GM23248 (cell line): Measurements from ENCODE around the gene C1QA. TPM values are rescaled to one million over a fixed set of nuclear protein-coding genes. Genes with fewer than 3 reads are reported as not detected.

Experiments
- DNase-seq: peaks from one replicate; pipeline ENCODE4 v3.0.0-alpha.2; 2015
- H2AFZ ChIP-seq: fragments of 200-600 bp; sonication (generic); 2 replicates; pipeline ENCODE4 v1.6.1; 2016; ENCODE audit warnings: antibody characterized with exemption
- H3F3A ChIP-seq: fragments of 200-600 bp; sonication (generic); 2 replicates; pipeline ENCODE4 v1.6.1; 2016; ENCODE audit warnings: mild to moderate bottlenecking, antibody characterized with exemption, mixed run types; ENCODE audit not compliant: insufficient read depth
- H3K27ac ChIP-seq: fragments of 200-600 bp; sonication (generic); 2 replicates; pipeline ENCODE4 v1.5.1; 2016; ENCODE audit warnings: mild to moderate bottlenecking
- H3K27me3 ChIP-seq: fragments of 200-600 bp; sonication (generic); replicated peaks from 2 replicates; pipeline ENCODE4 v1.6.1; 2016; ENCODE audit warnings: mild to moderate bottlenecking; ENCODE audit not compliant: insufficient read depth
- H3K36me3 ChIP-seq: fragments of 200-600 bp; sonication (generic); 2 replicates; pipeline ENCODE4 v1.6.1; 2016; ENCODE audit warnings: low read depth, mild to moderate bottlenecking
- H3K4me1 ChIP-seq: fragments of 200-600 bp; sonication (generic); 2 replicates; pipeline ENCODE4 v1.6.1; 2016; ENCODE audit warnings: mild to moderate bottlenecking; ENCODE audit not compliant: insufficient read depth
- H3K4me2 ChIP-seq: fragments of 200-600 bp; sonication (generic); one replicate; pipeline ENCODE4 v1.6.1; 2016; ENCODE audit warnings: mild to moderate bottlenecking; ENCODE audit not compliant: unreplicated experiment
- H3K4me3 ChIP-seq: fragments of 200-600 bp; sonication (generic); 2 replicates; pipeline ENCODE4 v1.5.1; 2016; ENCODE audit warnings: mild to moderate bottlenecking
- H3K79me2 ChIP-seq: fragments of 200-600 bp; sonication (generic); 2 replicates; pipeline ENCODE4 v1.6.1; 2016; ENCODE audit warnings: mild to moderate bottlenecking; ENCODE audit not compliant: insufficient read depth
- H3K9ac ChIP-seq: fragments of 200-600 bp; sonication (generic); 2 replicates; pipeline ENCODE4 v1.6.1; 2016; ENCODE audit warnings: mild to moderate bottlenecking
- H3K9me2 ChIP-seq: fragments of 200-600 bp; sonication (generic); 2 replicates; pipeline ENCODE4 v1.6.1; 2016; ENCODE audit warnings: mixed run types, mild to moderate bottlenecking, moderate library complexity; ENCODE audit not compliant: insufficient read depth
- H3K9me3 ChIP-seq: fragments of 200-600 bp; sonication (generic); one replicate; pipeline ENCODE4 v1.6.1; 2017; ENCODE audit warnings: low read depth
- H4K20me1 ChIP-seq: fragments of 200-600 bp; sonication (generic); 2 replicates; pipeline ENCODE4 v1.6.0; 2016; ENCODE audit not compliant: insufficient read depth
- EZH2 ChIP-seq: fragments of 200-600 bp; sonication (generic); IDR thresholded peaks from 2 replicates; pipeline ENCODE4 v1.6.1; 2018; ENCODE audit warnings: antibody characterized with exemption, mild to moderate bottlenecking; ENCODE audit not compliant: insufficient read depth, poor library complexity, severe bottlenecking
- EZH2phosphoT487 ChIP-seq: fragments of 200-600 bp; sonication (generic); IDR thresholded peaks from 2 replicates; pipeline ENCODE4 v1.6.1; 2018; ENCODE audit warnings: antibody characterized with exemption, moderate library complexity, mild to moderate bottlenecking, low read depth; ENCODE audit not compliant: insufficient read depth
- WGBS, 2 experiments: methylation state at CpG; one replicate each; pipeline ENCODE4 v1.1.6; 2015 to 2017; ENCODE audit warnings: low lambda C conversion rate in 2 of 2, low coverage in 1 of 2; ENCODE audit errors: missing lambda C conversion rate in 2 of 2; 5-methylcytosine and 5-hydroxymethylcytosine counted together
- in situ Hi-C: fragments of 300-500 bp; cut with MboI; formaldehyde crosslinking; loops from 2 replicates; pipeline ENCODE4 v1.15.0; 2020
- polyA plus RNA-seq: library from polyadenylated mRNA; unstranded; fragments of >200 nt; fragmentation: Nextera tagmentation; extraction: Ambion mirVana; gene quantifications from 2 replicates; pipeline ENCODE4 v1.2.1, GENCODE V29; 2016
- total RNA-seq: library from RNA; depleted of rRNA; stranded (reverse); fragments of >200 nt; shearing (Covaris generic); gene quantifications from 2 replicates; pipeline ENCODE4 v1.2.3, GENCODE V29; 2014

The C1QA gene
- total and polyA plus RNA-seq, 2 experiments from 2014 or later, result not detected

GRCh38 chr1:22616571-22616970 is 19.9 kb upstream of the C1QA start:
- H2AFZ ChIP-seq, result no peak overlapping the region
- no peak overlapping the region for H3K27ac ChIP-seq
- no peaks in the 10 kb centered on the region for H3F3A ChIP-seq
- 21 to 28% methylated on average over 11 of the region's 11 CpGs for WGBS, 2 experiments
- no peaks in the 10 kb centered on the region for H3K36me3 ChIP-seq
- in situ Hi-C loops, result no loop called here
- H3K27me3 ChIP-seq, result peaks cover 52% of the 10 kb centered on the region
- H3K9me2 ChIP-seq, result no peaks in the 10 kb centered on the region
- H4K20me1 ChIP-seq, result no peaks in the 10 kb centered on the region
- no peaks in the 10 kb centered on the region for H3K9me3 ChIP-seq
- no peaks in the 10 kb centered on the region for H3K4me1 ChIP-seq
- DNase-seq, result no peak
- no peak for TF ChIP-seq EZH2phosphoT487
- TF ChIP-seq EZH2, result no peak
- H3K4me3 ChIP-seq, result no peak overlapping the region
- H3K4me2 ChIP-seq, result no peak overlapping the region
- H3K9ac ChIP-seq, result no peak overlapping the region
- no peaks in the 10 kb centered on the region for H3K79me2 ChIP-seq

GRCh38 chr1:22618056-22618455 is 18.4 kb upstream of the C1QA start:
- no peak overlapping the region for H3K4me2 ChIP-seq
- no peak for TF ChIP-seq EZH2phosphoT487
- TF ChIP-seq EZH2, result no peak
- H3K79me2 ChIP-seq, result no peaks in the 10 kb centered on the region
- DNase-seq, result no peak
- peaks cover 60% of the 10 kb centered on the region for H3K27me3 ChIP-seq
- no peaks in the 10 kb centered on the region for H3F3A ChIP-seq
- H3K4me3 ChIP-seq, result no peak overlapping the region
- in situ Hi-C loops, result no loop called here
- H3K9me3 ChIP-seq, result no peaks in the 10 kb centered on the region
- no peaks in the 10 kb centered on the region for H4K20me1 ChIP-seq
- H3K9ac ChIP-seq, result no peak overlapping the region
- H3K4me1 ChIP-seq, result no peaks in the 10 kb centered on the region
- no peak overlapping the region for H3K27ac ChIP-seq
- no peaks in the 10 kb centered on the region for H3K36me3 ChIP-seq
- H3K9me2 ChIP-seq, result no peaks in the 10 kb centered on the region
- 13 to 20% methylated on average over 16 of the region's 16 CpGs for WGBS, 2 experiments
- no peak overlapping the region for H2AFZ ChIP-seq

- H3K9me3 ChIP-seq, result no peaks in the 10 kb centered on the region
- H2AFZ ChIP-seq, result no peak overlapping the region
- H3K9me2 ChIP-seq, result no peaks in the 10 kb centered on the region
- H3K27ac ChIP-seq, result no peak overlapping the region
- 56 to 58% methylated on average over 7 of the region's 7 CpGs for WGBS, 2 experiments
- H3K4me3 ChIP-seq, result no peak overlapping the region
- no peak overlapping the region for H3K9ac ChIP-seq
- in situ Hi-C loops, result no loop called here
- no peaks in the 10 kb centered on the region for H3F3A ChIP-seq
- no peak overlapping the region for H3K4me2 ChIP-seq
- peaks cover 55% of the 10 kb centered on the region for H3K27me3 ChIP-seq
- no peaks in the 10 kb centered on the region for H4K20me1 ChIP-seq
- no peaks in the 10 kb centered on the region for H3K4me1 ChIP-seq
- DNase-seq, result no peak
- no peaks in the 10 kb centered on the region for H3K36me3 ChIP-seq
- TF ChIP-seq EZH2, result no peak
- H3K79me2 ChIP-seq, result no peaks in the 10 kb centered on the region
Measured at GRCh38 chr1:22619252-22619651, 17.2 kb upstream of the C1QA start.

- in situ Hi-C loops, result no loop called here
- no peak for TF ChIP-seq EZH2
- no peak for TF ChIP-seq EZH2phosphoT487
- H2AFZ ChIP-seq, result no peak overlapping the region
- WGBS, 2 experiments, result 25 to 32% methylated on average over 12 of the region's 12 CpGs
- H3K79me2 ChIP-seq, result no peaks in the 10 kb centered on the region
- H3K9me2 ChIP-seq, result no peaks in the 10 kb centered on the region
- peaks cover 50% of the 10 kb centered on the region for H3K27me3 ChIP-seq
- DNase-seq, result no peak
- H3F3A ChIP-seq, result no peaks in the 10 kb centered on the region
- no peak overlapping the region for H3K4me3 ChIP-seq
- no peaks in the 10 kb centered on the region for H3K4me1 ChIP-seq
- H3K9ac ChIP-seq, result no peak overlapping the region
- no peak overlapping the region for H3K4me2 ChIP-seq
- H3K36me3 ChIP-seq, result no peaks in the 10 kb centered on the region
- H3K9me3 ChIP-seq, result no peaks in the 10 kb centered on the region
- H3K27ac ChIP-seq, result no peak overlapping the region
- H4K20me1 ChIP-seq, result no peaks in the 10 kb centered on the region
Measured at GRCh38 chr1:22619798-22620197, 16.6 kb upstream of the C1QA start.

GRCh38 chr1:22621761-22622160 is 14.7 kb upstream of the C1QA start:
- no peak overlapping the region for H3K27ac ChIP-seq
- no peak overlapping the region for H2AFZ ChIP-seq
- no peaks in the 10 kb centered on the region for H3F3A ChIP-seq
- no peak overlapping the region for H3K9ac ChIP-seq
- H3K27me3 ChIP-seq, result peaks cover 55% of the 10 kb centered on the region
- no peak overlapping the region for H3K4me2 ChIP-seq
- 34 to 36% methylated on average over 4 of the region's 4 CpGs for WGBS, 2 experiments
- no peaks in the 10 kb centered on the region for H4K20me1 ChIP-seq
- no peaks in the 10 kb centered on the region for H3K9me3 ChIP-seq
- no peaks in the 10 kb centered on the region for H3K9me2 ChIP-seq
- H3K4me1 ChIP-seq, result no peaks in the 10 kb centered on the region
- in situ Hi-C loops, result no loop called here
- H3K4me3 ChIP-seq, result no peak overlapping the region
- no peaks in the 10 kb centered on the region for H3K79me2 ChIP-seq
- DNase-seq, result no peak
- H3K36me3 ChIP-seq, result no peaks in the 10 kb centered on the region
- TF ChIP-seq EZH2phosphoT487, result no peak
- TF ChIP-seq EZH2, result no peak
